GM21825 (cell line): Measurements from ENCODE around the gene SV2C.
A peak's percentile ranks its signal among the peaks of the same experiment; 100 is the strongest.
"Not testable (repeated sequence)": the region's sequence is repeated elsewhere in the genome, so short reads cannot be mapped to it uniquely, and the experiment has no call there.

Experiments
- ATAC-seq: cut with Tn5 transposase; IDR thresholded peaks from one replicate; pipeline ENCODE4 v1.9.1; 2021; ENCODE audit warnings: mild to moderate bottlenecking, moderate library complexity; ENCODE audit not compliant: unreplicated experiment

SV2C gene

DNA sequence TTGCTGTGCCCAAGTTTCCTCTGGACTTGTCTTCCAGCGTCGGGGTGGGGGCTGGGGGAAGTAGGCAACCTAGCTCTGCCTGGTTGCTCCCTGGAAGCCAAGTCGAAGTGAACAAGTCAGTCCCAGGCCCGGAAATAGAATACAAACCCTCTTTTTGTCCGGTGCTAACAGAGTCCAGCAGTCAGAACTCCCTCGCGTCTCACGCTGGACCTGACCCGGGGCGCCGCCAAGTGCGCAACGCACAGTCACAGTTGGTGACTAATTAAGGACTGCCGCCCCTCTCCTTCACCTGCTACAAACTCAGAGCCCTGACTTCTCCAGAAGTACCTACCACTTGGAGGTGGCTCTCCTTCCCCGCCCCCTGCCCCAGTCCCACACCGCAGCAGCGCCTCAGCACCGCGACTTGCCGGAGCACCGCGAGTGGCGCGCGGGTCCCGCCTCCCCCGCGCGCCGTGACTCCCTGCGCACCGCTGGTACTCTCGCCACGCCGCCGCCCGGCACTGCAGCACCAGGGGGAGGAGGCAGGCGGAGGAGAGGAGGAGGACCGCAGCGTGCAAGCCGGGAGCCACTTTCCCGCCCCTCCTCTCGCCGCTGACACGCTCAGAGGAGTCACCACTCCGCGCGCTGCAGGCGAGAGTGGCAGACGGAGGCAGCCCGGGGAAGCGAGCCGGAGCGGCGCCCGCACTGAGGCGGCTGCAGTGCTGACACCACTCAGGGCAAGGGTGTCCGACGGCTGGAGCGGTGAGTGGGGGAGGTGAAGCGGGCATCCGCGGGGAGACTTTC, at the start of gene SV2C:
Gene SV2C (plus strand): TSS at position 612 of the 783 bp plus-strand sequence. CDS start 48,368 bp downstream, outside the sequence.
- no peak for ATAC-seq

DNA sequence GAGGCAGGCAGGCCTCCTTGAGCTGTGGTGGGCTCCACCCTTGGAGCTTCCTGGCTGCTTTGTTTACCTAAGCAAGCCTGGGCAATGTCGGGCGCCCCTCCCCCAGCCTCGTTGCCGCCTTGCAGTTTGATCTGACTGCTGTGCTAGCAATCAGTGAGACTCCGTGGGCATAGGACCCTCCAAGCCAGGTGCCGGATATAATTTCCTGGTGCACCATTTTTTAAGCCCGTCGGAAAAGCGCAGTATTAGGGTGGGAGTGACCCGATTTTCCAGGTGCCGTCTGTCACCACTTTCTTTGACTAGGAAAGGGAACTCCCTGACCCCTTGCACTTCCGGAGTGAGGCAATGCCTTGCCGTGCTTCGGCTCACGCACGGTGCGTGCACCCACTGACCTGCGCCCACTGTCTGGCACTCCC, 45.4 kb upstream of the SV2C start:
- not testable (repeated sequence) for ATAC-seq

DNA sequence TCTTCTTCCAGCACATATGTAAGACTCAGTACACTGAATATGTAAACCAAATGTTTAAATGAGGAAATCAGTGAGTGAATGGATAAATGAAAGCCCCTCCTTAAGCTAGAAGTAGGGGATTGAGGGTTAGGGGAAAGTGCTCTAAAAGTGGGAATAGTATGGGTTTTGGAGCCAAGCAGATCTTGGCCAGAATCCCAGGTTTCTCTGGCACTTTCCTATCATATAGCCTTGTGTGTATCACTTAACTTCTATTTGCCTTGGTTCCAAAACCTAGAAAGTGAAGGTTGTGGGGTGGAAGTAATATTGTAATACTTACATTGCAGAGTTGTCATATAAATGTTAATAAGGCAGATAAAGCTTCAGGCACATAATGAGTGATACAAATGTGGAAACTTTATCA, 45.0 kb upstream of the SV2C start:
- no peak for ATAC-seq

DNA sequence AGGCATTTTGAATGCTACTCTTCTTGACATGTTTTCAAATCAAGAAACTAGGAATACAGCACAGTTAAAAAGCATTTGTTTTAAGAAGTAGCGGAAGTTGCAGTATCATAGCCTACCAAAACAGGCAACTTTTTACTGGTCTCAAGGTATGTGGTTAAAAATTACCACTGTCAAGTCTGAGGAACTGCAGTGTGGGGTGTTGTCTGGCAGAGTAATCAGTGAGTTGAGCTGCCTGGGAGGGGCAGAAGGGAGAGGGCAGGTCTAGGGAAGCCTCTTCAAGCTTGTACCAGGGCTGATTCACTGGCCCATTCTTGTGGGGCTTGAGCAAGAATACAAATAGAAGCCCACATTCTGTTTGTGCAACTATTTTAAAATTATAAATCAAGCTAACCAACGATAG, 42.4 kb upstream of the SV2C start:
- no peak for ATAC-seq

- ATAC-seq, result no peak
These were observed 41.3 kb upstream of the SV2C start for GRCh38 chr5:76041863-76042262.

DNA sequence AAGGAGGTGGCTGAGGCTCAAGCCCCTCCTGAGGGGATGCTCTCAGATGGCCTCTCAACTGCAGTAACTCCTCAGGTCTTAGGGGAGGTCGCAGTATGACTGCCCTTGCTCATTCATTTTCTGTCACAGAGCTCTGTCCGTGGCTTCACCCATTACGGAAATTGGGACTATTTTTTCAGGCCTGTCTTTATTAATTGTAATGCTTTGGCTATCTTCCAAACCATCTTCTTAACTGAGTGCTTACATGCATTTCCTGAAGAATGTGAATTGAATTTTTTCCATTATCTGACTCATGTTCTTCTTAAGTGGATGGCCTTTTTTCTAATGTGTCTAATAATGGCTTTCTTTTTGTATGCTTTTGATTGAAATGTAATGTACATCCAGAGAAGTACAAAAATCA, 36.4 kb upstream of the SV2C start:
- ATAC-seq, result no peak

DNA sequence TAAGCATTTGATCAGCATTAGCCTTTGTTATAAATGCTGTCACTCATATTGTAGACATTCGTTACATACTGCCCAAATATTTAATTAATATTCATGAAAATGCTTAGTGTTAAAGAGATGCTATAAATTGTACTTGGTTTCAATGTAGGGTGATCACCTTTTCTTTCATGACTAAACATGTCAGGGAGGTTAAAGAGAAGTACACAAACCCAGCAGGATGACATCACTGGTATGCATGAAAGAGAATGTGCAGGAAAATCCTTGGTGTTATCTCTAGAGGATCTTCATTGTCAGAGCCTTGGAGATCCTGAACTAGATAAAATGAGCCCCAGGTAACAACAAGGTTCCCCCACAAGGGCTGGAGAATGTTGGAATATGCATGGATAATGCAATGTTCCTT, 33.0 kb upstream of the SV2C start:
- ATAC-seq, result no peak

- no peak for ATAC-seq
These were observed 20.6 kb upstream of the SV2C start for GRCh38 chr5:76062502-76063041.

- no peak for ATAC-seq
These were observed 17.9 kb upstream of the SV2C start for GRCh38 chr5:76065258-76065657.

- no peak for ATAC-seq
These were observed 14.0 kb upstream of the SV2C start for GRCh38 chr5:76069061-76069735.

DNA sequence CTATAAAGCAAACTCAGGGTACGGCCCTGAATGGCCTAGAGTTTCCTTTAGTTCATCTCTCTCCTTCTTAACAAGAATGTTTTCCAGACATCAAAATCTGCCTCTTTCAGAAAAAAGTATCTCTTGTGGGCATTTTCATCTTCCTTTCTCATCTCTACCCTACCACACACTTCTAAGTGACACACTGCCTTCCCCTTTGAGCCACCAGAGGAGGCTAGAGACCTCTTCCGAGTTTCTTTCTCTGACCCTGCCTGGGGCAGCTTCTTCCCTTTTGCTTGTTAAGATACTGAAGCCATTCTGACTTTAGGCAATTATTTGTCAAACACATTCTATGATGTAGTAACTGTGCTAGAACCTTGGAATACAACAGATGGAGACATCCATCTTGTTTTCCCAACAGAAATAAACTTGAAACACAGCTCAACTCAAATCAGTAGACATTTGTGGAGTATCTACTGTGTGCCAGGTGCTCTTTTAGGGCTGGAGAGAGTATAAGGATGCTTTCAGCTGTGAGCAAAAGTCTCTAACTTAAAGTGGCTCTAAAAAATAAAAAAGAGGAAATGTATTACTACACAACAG, 8.6 kb upstream of the SV2C start:
- no peak for ATAC-seq

DNA sequence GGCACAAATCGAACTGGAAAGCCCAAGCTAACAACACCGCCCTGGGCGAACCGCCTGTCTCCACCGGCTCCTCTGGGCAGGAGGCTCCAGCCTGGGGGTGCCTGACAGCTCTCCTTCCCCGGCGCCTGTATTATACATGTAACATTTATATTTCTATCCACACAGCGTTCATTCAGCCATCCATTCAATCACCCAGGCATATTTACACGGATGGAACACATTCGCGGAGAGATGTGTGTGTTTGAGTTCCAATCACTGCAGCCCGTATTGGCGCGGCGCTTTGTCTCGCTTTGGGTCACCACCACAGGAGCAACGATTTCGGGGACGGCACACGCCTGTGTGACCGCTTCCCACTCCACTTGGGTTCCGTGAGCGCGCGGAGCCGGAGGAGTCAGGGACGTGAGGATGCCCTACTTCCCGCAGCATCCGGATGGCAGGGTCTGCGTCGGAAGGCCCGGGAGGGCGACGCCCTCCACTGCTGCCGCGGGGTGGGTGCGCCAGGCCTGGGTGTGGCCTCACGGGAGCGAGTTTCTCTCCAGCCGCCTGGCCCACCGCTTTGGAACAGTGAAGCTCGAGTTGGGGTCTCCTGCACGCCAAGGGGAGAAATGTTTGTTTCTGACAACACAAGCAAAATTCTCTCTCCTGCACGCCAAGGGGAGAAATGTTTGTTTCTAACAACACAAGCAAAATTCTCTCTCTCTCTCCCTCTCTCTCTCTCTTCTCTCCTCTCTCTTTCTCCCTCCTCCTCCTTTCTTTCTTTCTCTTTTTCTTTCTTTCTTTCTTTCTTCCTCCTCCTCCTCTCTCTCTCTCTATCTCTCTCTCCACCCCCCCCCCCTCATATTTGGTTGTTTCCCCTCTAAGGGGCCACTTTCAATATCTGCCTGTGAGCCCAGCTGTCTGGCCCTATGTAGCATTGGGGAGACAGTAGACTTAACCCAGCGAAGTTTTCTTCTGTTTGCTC, 1.1 kb upstream of the SV2C start:
- ATAC-seq, result no peak

DNA sequence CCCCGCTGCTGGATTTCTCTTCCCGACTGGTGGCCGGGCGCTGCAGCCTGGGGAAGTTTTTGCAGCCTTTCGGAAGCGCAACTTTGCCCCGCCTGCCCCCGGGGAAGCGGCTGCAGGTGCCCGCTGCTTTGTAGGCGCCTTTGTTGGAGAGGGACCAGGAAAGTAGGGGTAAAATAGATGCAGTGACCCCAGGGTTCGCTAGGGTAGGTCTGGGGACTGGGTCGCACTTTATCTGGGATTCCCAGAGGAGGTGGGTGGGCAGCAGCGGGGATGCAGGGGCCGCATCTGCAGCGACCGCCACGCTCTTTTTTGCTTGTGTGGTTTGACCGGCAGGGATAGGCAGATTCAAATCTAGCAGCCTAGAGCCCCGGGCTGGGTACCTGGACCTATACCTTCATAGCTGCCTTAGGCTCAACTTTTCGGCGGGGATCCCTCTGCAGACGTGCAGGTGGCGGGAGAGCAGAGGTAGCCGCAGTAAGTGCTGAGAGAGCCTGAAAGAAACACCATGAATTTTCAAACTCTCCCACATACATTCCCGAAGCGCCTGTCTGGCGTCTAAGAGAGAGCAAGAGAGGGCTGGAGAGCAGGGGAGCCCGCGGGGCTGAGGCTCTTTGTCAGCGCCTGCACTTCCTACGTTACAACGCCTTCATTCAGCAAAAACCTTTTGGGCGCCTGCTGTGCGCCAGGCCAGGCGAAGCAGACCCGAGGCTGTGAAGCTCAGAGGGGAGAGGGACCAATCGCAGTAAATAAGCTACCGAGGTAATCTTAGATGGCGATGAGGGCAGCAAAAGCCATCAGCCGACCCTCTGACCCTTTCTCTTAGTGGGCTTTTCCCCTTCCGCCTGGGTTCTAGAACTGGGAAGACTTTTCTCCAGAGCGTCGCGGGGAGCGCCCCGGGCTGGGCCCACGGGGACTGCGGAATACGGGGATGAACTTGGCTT, 642 bp downstream of the SV2C start:
- no peak for ATAC-seq

DNA sequence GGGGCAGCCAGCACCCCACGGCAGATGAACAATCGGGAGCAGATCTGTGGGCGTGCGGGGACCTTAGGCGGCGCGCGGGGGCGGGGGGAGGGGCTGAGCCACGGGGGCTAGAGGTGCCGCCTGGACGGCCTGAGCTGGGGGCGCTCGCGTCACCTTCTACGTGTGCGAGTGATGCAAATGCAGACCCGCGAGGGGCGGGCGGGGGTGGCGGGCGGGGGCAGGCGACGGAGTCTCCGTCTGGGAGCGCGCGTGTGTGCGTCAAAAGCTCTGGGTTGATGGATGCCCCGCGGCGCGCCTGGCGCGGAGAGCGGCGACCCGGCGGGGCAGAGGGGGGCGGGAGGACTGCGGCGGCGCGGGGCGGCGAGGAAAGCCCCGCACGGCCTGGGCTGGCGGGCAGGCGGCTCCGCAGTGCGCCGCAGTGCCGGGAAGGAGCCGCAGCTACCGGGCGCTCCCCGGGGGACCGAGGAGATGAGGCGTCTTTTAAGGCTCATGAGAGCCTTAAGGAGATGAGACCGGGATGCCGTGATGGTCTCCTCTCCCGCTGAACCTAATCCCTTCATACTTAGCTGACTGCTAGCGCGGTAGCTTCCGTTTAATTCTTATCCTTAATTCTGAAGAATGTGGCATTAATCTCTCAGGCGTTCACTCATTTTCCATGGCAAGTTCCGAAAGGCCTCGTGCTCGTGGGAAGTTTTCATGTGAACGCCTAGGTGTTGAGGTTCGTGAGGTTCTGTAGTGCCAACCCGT, 1.5 kb downstream of the SV2C start:
- no peak for ATAC-seq

DNA sequence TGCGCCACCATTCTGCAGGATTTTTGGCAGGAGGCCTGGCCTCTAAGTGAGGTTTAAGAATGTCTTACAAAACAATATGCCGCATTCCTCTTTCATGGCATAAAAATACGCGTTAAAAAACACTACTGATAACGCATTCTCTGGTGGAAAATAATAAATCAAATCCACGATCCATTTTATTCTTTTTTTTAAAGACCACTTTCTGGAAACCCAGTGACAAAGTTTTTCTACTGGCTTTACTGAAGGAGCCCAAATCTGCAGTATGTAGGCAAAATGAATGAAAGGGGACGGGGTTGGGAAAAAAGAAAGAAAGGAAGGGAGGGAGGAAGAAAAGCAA, 2.0 kb downstream of the SV2C start:
- no peak for ATAC-seq

DNA sequence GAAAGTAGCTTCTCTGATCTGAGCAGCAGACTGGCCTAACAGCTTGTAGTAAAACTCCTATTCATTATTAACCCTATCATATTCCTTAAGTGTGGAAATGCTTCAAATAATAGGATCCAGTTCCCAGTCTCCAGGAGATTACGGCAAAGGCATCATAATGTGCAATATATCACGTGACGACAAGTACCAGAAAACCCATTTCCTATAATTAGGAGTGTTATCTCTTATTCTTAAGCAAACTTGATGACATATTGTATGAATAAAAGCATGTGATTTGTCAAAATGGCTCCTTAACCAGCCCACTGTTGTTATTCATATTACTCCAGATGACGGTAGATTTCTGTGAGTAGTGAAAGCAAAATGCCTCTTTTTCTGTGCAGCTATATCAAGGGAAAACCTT, 2.9 kb downstream of the SV2C start:
- no peak for ATAC-seq

DNA sequence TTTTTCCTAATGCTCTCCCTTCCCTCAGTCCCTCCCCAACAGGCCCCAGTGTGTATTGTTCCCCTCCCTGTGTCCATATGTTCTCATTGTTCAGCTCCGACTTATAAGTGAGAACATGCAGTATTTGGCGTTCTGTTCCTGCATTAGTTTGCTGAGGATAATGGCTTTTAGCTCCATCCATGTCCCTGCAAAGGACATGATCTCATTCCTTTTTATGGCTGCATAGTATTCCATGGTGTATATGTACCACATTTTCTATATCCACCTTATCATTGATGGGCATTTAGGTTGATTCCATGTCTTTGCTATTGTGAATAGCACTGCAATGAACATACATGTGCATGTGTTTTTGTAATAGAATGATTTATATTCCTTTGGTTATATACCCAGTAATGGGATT, 6.0 kb downstream of the SV2C start:
- not testable (repeated sequence) for ATAC-seq

GRCh38 chr5:76091351-76091750, 8.2 kb downstream of the SV2C start:
- no peak for ATAC-seq

DNA sequence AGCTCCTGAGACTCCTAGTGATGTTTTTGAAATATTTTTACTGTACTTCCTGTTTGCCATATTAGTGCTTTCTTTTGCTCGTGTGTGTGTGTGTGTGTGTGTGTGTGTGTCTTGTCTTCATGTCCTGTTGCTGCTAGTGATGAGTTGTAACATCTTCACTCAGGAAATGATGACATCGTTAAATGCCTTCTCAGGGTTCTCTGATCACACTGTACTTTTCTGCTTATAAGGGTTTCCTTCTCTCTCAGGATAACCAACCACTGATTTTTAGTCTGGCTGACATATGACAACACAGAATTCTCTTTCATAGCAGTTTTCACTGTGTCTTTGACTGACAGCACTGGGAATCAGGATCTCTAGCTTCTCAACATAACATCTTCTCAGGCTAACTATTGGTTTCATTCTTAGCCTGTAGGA, 16.1 kb downstream of the SV2C start:
- ATAC-seq, result peak; percentile 69
